Suprapubic skin (tissue), 4 donors: Measurements from ENCODE around the gene CDK13. TPM values are rescaled to one million over a fixed set of nuclear protein-coding genes. Genes with fewer than 3 reads are reported as not detected.

Experiments used
- DNase-seq, 2 donors: peaks; one replicate each; pipeline ENCODE4 v3.0.0-alpha.2; 2019; ENCODE audit warnings: low spot score in 2 of 2
- H3K27ac ChIP-seq: fragments of 200-600 bp; sonication (generic); one replicate; pipeline ENCODE4 v1.5.1; 2019
- H3K27me3 ChIP-seq: fragments of 200-600 bp; sonication (generic); one replicate; pipeline ENCODE4 v1.5.1; 2019
- H3K36me3 ChIP-seq: fragments of 200-600 bp; sonication (generic); one replicate; pipeline ENCODE4 v1.5.1; 2019
- H3K4me1 ChIP-seq: fragments of 200-600 bp; sonication (generic); one replicate; pipeline ENCODE4 v1.5.1; 2019
- H3K4me3 ChIP-seq: fragments of 200-600 bp; sonication (generic); one replicate; pipeline ENCODE4 v1.5.1; 2019; ENCODE audit warnings: mild to moderate bottlenecking
- H3K9me3 ChIP-seq: fragments of 200-600 bp; sonication (generic); one replicate; pipeline ENCODE4 v1.5.1; 2019
- EP300 ChIP-seq: sonication (generic); formaldehyde crosslinking; IDR thresholded peaks from one replicate; pipeline ENCODE4 v1.6.1; 2017; ENCODE audit warnings: antibody characterized with exemption
- POLR2A ChIP-seq, 2 donors: fragments of 450-650 bp; IDR thresholded peaks; one replicate each; pipeline ENCODE4 v1.6.1; 2017; ENCODE audit warnings: antibody characterized with exemption in 2 of 2, mild to moderate bottlenecking in 2 of 2, moderate library complexity in 2 of 2
- POLR2AphosphoS5 ChIP-seq, 3 donors: sonication (generic); formaldehyde crosslinking; IDR thresholded peaks; one replicate each; pipeline ENCODE4 v1.6.1; 2017; ENCODE audit warnings: antibody characterized with exemption in 3 of 3
- WGBS: methylation state at CpG from one replicate; pipeline ENCODE4 v1.1.5; 2018; 5-methylcytosine and 5-hydroxymethylcytosine counted together
- total RNA-seq, 4 donors: library from RNA; depleted of rRNA; stranded (reverse); fragments of >200 nt; gene quantifications; one replicate each; pipeline ENCODE4 v1.1.0, GENCODE V29; 2016
- TF ChIP-seq, protein P1 (sequence below), 2 donors: fragments of 200-600 bp in 1 of 2; fragments of 450-650 bp in 1 of 2; sonication (generic) in 1 of 2; IDR thresholded peaks; one replicate each; pipeline ENCODE4 v1.5.1; 2016 to 2019; ENCODE audit warnings: antibody characterized with exemption in 2 of 2, mild to moderate bottlenecking in 1 of 2, moderate library complexity in 1 of 2

CDK13 gene
- total RNA-seq, 4 donors from 2014 or later: 47.1 to 123 (median 75.5) TPM

DNA sequence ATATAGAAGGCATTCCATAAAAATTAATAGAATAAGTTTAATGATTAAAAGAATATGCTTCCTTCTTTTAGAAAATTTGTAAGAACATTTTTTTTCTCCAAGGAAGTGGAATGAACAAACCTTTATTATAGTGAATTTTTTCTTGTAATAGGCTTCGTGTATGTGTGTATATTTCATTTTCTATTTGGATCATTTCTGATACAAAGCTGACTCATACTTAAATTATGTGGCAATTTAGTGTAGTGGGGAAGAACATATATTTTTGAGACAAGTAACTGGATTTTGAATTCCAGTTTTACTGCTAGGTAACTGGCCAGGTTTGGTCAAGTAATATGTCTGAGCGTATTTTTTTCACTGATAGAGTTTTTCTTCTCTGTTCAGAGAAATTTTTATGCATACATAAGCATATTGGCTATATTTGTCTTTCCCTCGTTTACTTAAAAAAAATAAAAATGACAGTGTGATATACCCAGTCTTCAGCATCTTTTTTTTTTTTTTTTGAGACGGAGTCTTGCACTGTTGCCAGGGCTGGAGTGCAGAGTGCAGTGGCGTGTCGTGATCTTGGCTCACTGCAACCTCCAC, 50.8 kb downstream of the CDK13 start:
- H3K4me1 ChIP-seq: no peaks in the 10 kb centered on the region
- WGBS: 89% methylated on average over 6 of the region's 6 CpGs
- H3K4me3 ChIP-seq: no peak overlapping the region
- no peaks in the 10 kb centered on the region for H3K9me3 ChIP-seq
- no peak for DNase-seq
- H3K36me3 ChIP-seq: peaks cover 13% of the 10 kb centered on the region
- TF ChIP-seq, protein P1, sequence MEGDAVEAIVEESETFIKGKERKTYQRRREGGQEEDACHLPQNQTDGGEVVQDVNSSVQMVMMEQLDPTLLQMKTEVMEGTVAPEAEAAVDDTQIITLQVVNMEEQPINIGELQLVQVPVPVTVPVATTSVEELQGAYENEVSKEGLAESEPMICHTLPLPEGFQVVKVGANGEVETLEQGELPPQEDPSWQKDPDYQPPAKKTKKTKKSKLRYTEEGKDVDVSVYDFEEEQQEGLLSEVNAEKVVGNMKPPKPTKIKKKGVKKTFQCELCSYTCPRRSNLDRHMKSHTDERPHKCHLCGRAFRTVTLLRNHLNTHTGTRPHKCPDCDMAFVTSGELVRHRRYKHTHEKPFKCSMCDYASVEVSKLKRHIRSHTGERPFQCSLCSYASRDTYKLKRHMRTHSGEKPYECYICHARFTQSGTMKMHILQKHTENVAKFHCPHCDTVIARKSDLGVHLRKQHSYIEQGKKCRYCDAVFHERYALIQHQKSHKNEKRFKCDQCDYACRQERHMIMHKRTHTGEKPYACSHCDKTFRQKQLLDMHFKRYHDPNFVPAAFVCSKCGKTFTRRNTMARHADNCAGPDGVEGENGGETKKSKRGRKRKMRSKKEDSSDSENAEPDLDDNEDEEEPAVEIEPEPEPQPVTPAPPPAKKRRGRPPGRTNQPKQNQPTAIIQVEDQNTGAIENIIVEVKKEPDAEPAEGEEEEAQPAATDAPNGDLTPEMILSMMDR (IDR thresholded peaks at IDR 0.05): no peak
- TF ChIP-seq POLR2A (IDR thresholded peaks at IDR 0.05) (no peak), EP300 (no peak), POLR2AphosphoS5 (IDR thresholded peaks at IDR 0.05) (no peak)
- H3K27ac ChIP-seq: no peak overlapping the region
- no peaks in the 10 kb centered on the region for H3K27me3 ChIP-seq

- no peak for DNase-seq
- H3K27ac ChIP-seq: no peak overlapping the region
- TF ChIP-seq POLR2AphosphoS5 (IDR thresholded peaks at IDR 0.05): no peak
- no peak for TF ChIP-seq EP300
- no peak for TF ChIP-seq POLR2A (IDR thresholded peaks at IDR 0.05)
- TF ChIP-seq, protein P1 (IDR thresholded peaks at IDR 0.05): no peak
- H3K9me3 ChIP-seq: no peaks in the 10 kb centered on the region
- no peak overlapping the region for H3K4me3 ChIP-seq
- WGBS: 96% methylated on average over 3 of the region's 3 CpGs
- H3K36me3 ChIP-seq: peaks cover 13% of the 10 kb centered on the region
- no peaks in the 10 kb centered on the region for H3K4me1 ChIP-seq
- H3K27me3 ChIP-seq: no peaks in the 10 kb centered on the region
Measured at GRCh38 chr7:40001649-40002048, 51.6 kb downstream of the CDK13 start.

- H3K4me1 ChIP-seq: peaks cover 9% of the 10 kb centered on the region
- no peaks in the 10 kb centered on the region for H3K9me3 ChIP-seq
- no peak for TF ChIP-seq POLR2AphosphoS5 (IDR thresholded peaks at IDR 0.05)
- no peak for TF ChIP-seq EP300
- TF ChIP-seq, protein P1 (IDR thresholded peaks at IDR 0.05): no peak
- no peak overlapping the region for H3K27ac ChIP-seq
- no peak overlapping the region for H3K4me3 ChIP-seq
- WGBS: 90% methylated on average over 4 of the region's 4 CpGs
- peaks cover 15% of the 10 kb centered on the region for H3K36me3 ChIP-seq
- no peaks in the 10 kb centered on the region for H3K27me3 ChIP-seq
- DNase-seq: no peak
Measured at GRCh38 chr7:40003597-40003996, 53.5 kb downstream of the CDK13 start.

DNA sequence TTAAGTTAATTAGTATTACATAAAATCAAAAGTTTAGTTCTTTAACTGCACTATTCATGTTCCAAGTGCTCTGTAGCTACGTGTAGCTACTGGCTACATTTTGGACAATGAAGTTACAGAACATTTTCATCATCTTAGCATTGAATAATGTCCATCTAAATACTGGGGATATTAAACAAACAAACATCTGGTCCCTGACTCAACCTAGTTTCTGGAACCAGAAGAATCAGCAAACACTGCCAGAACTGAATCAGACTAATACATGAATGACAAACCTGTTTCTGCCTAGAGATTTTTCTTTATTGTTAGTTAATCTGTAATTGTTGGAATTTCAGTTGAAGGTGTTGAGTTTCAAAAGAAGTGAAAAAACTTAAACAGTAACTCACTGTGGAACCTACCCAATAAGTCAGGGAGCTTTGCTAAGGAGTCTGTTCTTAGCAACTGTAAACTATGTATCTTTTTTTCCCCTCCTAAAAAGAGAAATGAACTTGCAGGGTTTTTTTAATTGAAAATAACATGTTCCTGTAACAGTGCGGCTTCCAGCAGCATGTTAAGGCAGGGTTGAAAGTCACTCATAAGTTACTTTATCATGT, 58.3 kb downstream of the CDK13 start:
- DNase-seq: no peak
- TF ChIP-seq POLR2AphosphoS5 (IDR thresholded peaks at IDR 0.05) (no peak), POLR2A (IDR thresholded peaks at IDR 0.05) (no peak), EP300 (no peak)
- TF ChIP-seq, protein P1 (IDR thresholded peaks at IDR 0.05): no peak
- H3K4me3 ChIP-seq: no peak overlapping the region
- H3K9me3 ChIP-seq: no peaks in the 10 kb centered on the region
- H3K4me1 ChIP-seq: peaks cover 9% of the 10 kb centered on the region
- H3K27ac ChIP-seq: no peak overlapping the region
- H3K27me3 ChIP-seq: no peaks in the 10 kb centered on the region
- 51% methylated on average over 2 of the region's 2 CpGs for WGBS
- H3K36me3 ChIP-seq: peaks cover 19% of the 10 kb centered on the region

DNA sequence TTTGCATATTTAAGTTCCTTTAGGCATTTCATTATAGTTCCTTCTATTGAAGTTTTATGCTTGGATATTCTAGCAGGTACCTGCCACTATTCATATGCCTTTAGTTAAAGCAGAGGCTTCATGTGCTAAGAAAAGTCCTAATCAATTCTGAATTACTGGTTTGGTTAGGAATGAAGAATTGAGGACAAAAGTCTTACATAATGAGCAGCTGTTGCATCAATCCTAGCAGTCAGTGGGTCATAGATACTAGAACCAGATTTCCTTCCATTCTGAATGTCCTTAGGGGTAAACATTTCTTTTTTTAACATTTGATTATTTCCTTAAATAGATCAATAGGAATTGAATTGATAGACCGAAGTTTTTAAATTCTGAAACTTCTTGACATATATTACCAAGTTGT, 59.2 kb downstream of the CDK13 start:
- H3K4me3 ChIP-seq: no peak overlapping the region
- DNase-seq: no peak
- WGBS: 86% methylated on average over 1 of the region's 1 CpG
- TF ChIP-seq EP300: no peak
- TF ChIP-seq, protein P1 (IDR thresholded peaks at IDR 0.05): no peak
- TF ChIP-seq POLR2AphosphoS5 (IDR thresholded peaks at IDR 0.05): no peak
- no peak for TF ChIP-seq POLR2A (IDR thresholded peaks at IDR 0.05)
- H3K27ac ChIP-seq: no peak overlapping the region
- peaks cover 9% of the 10 kb centered on the region for H3K4me1 ChIP-seq
- H3K9me3 ChIP-seq: no peaks in the 10 kb centered on the region
- H3K36me3 ChIP-seq: peaks cover 14% of the 10 kb centered on the region
- no peaks in the 10 kb centered on the region for H3K27me3 ChIP-seq
